Activated CD8-positive, alpha-beta T cell treated with anti-CD3 and anti-CD28 coated beads, Interleukin-2, amount 10 ng/mL, durations not matched to agents 7 days and 5 days (primary cell): Measurements from ENCODE around the gene ZBTB3. TPM values are rescaled to one million over a fixed set of nuclear protein-coding genes. Genes with fewer than 3 reads are reported as not detected.
A peak's percentile ranks its signal among the peaks of the same experiment; 100 is the strongest.

ENCODE experiments used
- ATAC-seq: fragments of 150-1000 bp; cut with Tn5 transposase; one replicate; pipeline ENCODE4 v1.10.0; 2021; ENCODE audit warnings: moderate library complexity
- CTCF ChIA-PET: fragments of 350-600 bp; sonication (Branson Sonifier 250); formaldehyde crosslinking; loops from one replicate; lab custom pipeline; 2021; ENCODE audit warnings: antibody characterized with exemption; lab: Charles Lee
- POLR2A ChIA-PET: fragments of 350-600 bp; sonication (Branson Sonifier 250); formaldehyde crosslinking; loops from one replicate; lab custom pipeline; 2021; ENCODE audit warnings: antibody characterized with exemption; lab: Charles Lee
- DNase-seq: peaks from one replicate; pipeline ENCODE4 v3.0.0-alpha.2; 2020
- H3K27ac Mint-ChIP-seq: one replicate; pipeline ENCODE4 v1.8.0; 2021; ENCODE audit warnings: mild to moderate bottlenecking, mixed read lengths
- H3K27me3 Mint-ChIP-seq: one replicate; pipeline ENCODE4 v1.8.0; 2021; ENCODE audit warnings: low read depth, mixed read lengths
- H3K36me3 Mint-ChIP-seq: one replicate; pipeline ENCODE4 v1.8.0; 2021; ENCODE audit warnings: low read depth, mixed read lengths
- H3K4me1 Mint-ChIP-seq: one replicate; pipeline ENCODE4 v1.8.0; 2021; ENCODE audit warnings: low read depth, mixed read lengths
- H3K4me3 Mint-ChIP-seq: one replicate; pipeline ENCODE4 v1.8.0; 2021; ENCODE audit warnings: mild to moderate bottlenecking, mixed read lengths
- H3K9me3 Mint-ChIP-seq: one replicate; pipeline ENCODE4 v1.8.0; 2022; ENCODE audit warnings: mixed read lengths; ENCODE audit not compliant: insufficient read depth
- total RNA-seq, 2 experiments: library from RNA; stranded (reverse); gene quantifications; one replicate each; pipeline ENCODE4 v1.2.3, GENCODE V29; 2021

ZBTB3 gene
- total RNA-seq, 2 experiments from 2014 or later, result 12.4 to 12.8 TPM

GRCh38 chr11:62719302-62719978 is 34.5 kb downstream of the ZBTB3 start:
- Mint-ChIP-seq H3K27ac (no peak overlapping the region), H3K36me3 (peaks cover 94% of the 10 kb centered on the region), H3K27me3 (no peaks in the 10 kb centered on the region), H3K4me3 (no peak overlapping the region), H3K4me1 (peaks cover 76% of the 10 kb centered on the region), H3K9me3 (no peaks in the 10 kb centered on the region)
- ATAC-seq, result no peak
- no peak for DNase-seq
- ChIA-PET CTCF (interaction anchor here (1.0 kb wide), 1 partner anchor 11 kb away, joined by 3 read pairs; no protein-coding TSS in a partner anchor), POLR2A (interaction anchor here (1.1 to 1.3 kb wide), 3 partner anchors 8 to 136 kb away, joined by 3 to 4 read pairs (median 3); partner anchors contain the start of gene HNRNPUL2)

GRCh38 chr11:62716816-62717215 is 37.1 kb downstream of the ZBTB3 start:
- H3K4me3 Mint-ChIP-seq, result no peak overlapping the region
- DNase-seq, result no peak
- peaks cover 76% of the 10 kb centered on the region for H3K4me1 Mint-ChIP-seq
- ChIA-PET POLR2A (interaction anchor here (0.9 to 11.7 kb wide), 4 partner anchors 8 to 124 kb away, joined by 3 to 123 read pairs (median 4); partner anchors contain the start of genes C11orf98, CSKMT, HNRNPUL2 and TTC9C), CTCF (interaction anchor here (1.6 kb wide), 2 partner anchors 7 to 10 kb away, joined by 4 to 5 read pairs; partner anchors contain the start of gene HNRNPUL2)
- no peak for ATAC-seq
- H3K27ac Mint-ChIP-seq, result no peak overlapping the region
- H3K36me3 Mint-ChIP-seq, result peaks cover 89% of the 10 kb centered on the region
- no peaks in the 10 kb centered on the region for H3K27me3 Mint-ChIP-seq
- H3K9me3 Mint-ChIP-seq, result no peaks in the 10 kb centered on the region

- Mint-ChIP-seq H3K27me3 (no peaks in the 10 kb centered on the region), H3K36me3 (peaks cover 89% of the 10 kb centered on the region), H3K9me3 (no peaks in the 10 kb centered on the region), H3K4me1 (peaks cover 71% of the 10 kb centered on the region), H3K4me3 (no peak overlapping the region), H3K27ac (peak overlapping the region; percentile 40)
- DNase-seq (no peak), ATAC-seq (no peak)
- ChIA-PET CTCF (interaction anchor here (0.9 to 1.6 kb wide), 3 partner anchors 8 to 163 kb away, joined by 3 to 5 read pairs (median 4); partner anchors contain the start of gene HNRNPUL2), POLR2A (interaction anchor here (0.9 to 11.7 kb wide), 3 partner anchors 10 to 125 kb away, joined by 3 to 123 read pairs (median 4); partner anchors contain the start of genes C11orf98, CSKMT, HNRNPUL2 and TTC9C)
These were observed 37.8 kb downstream of the ZBTB3 start for GRCh38 chr11:62716206-62716605.

- H3K4me3 Mint-ChIP-seq, result no peak overlapping the region
- H3K36me3 Mint-ChIP-seq, result peaks cover 88% of the 10 kb centered on the region
- DNase-seq, result no peak
- H3K4me1 Mint-ChIP-seq, result peaks cover 70% of the 10 kb centered on the region
- ATAC-seq, result no peak
- no peaks in the 10 kb centered on the region for H3K27me3 Mint-ChIP-seq
- peak overlapping the region; percentile 78 for H3K27ac Mint-ChIP-seq
- POLR2A ChIA-PET, result interaction anchor here (0.9 to 11.7 kb wide), 3 partner anchors 11 to 51 kb away, joined by 3 to 123 read pairs (median 3); partner anchors contain the start of genes C11orf98, HNRNPUL2 and TTC9C
- CTCF ChIA-PET, result interaction anchor here (0.9 to 1.6 kb wide), 3 partner anchors 9 to 163 kb away, joined by 3 to 4 read pairs (median 3); partner anchors contain the start of gene HNRNPUL2
- H3K9me3 Mint-ChIP-seq, result no peaks in the 10 kb centered on the region
These were observed 38.5 kb downstream of the ZBTB3 start for GRCh38 chr11:62715150-62716130.

- Mint-ChIP-seq H3K4me3 (peak overlapping the region; percentile 39), H3K27ac (peak overlapping the region; percentile 79), H3K27me3 (no peaks in the 10 kb centered on the region), H3K4me1 (peaks cover 77% of the 10 kb centered on the region), H3K9me3 (no peaks in the 10 kb centered on the region), H3K36me3 (peaks cover 79% of the 10 kb centered on the region)
- ATAC-seq, result no peak
- ChIA-PET POLR2A (interaction anchor here (1.1 to 11.7 kb wide), 4 partner anchors 13 to 142 kb away, joined by 3 to 123 read pairs (median 6); partner anchors contain the start of genes GANAB, HNRNPUL2 and TTC9C), CTCF (interaction anchor here (0.9 to 1.1 kb wide), 2 partner anchors 24 to 33 kb away, joined by 3 to 5 read pairs; no protein-coding TSS in a partner anchor)
- DNase-seq, result no peak
These were observed 40.6 kb downstream of the ZBTB3 start for GRCh38 chr11:62713343-62713742.

- Mint-ChIP-seq H3K4me1 (peaks cover 77% of the 10 kb centered on the region), H3K4me3 (peak overlapping the region; percentile 39), H3K27me3 (no peaks in the 10 kb centered on the region), H3K27ac (peak overlapping the region; percentile 79), H3K36me3 (peaks cover 76% of the 10 kb centered on the region), H3K9me3 (no peaks in the 10 kb centered on the region)
- DNase-seq (no peak), ATAC-seq (no peak)
- POLR2A ChIA-PET, result interaction anchor here (1.1 to 11.7 kb wide), 4 partner anchors 13 to 143 kb away, joined by 3 to 123 read pairs (median 6); partner anchors contain the start of genes GANAB, HNRNPUL2 and TTC9C
- CTCF ChIA-PET, result interaction anchor here (1.0 to 1.2 kb wide), 2 partner anchors 122 to 145 kb away, joined by 3 to 4 read pairs; partner anchors contain the start of gene TUT1
These were observed 41.1 kb downstream of the ZBTB3 start for GRCh38 chr11:62712861-62713260.

- no peaks in the 10 kb centered on the region for H3K27me3 Mint-ChIP-seq
- no peaks in the 10 kb centered on the region for H3K9me3 Mint-ChIP-seq
- ATAC-seq (no peak), DNase-seq (no peak)
- CTCF ChIA-PET, result interaction anchor here (1.0 to 1.2 kb wide), 2 partner anchors 121 to 145 kb away, joined by 3 to 4 read pairs; partner anchors contain the start of gene TUT1
- peaks cover 72% of the 10 kb centered on the region for H3K36me3 Mint-ChIP-seq
- POLR2A ChIA-PET, result interaction anchor here (0.6 to 11.7 kb wide), 5 partner anchors 14 to 143 kb away, joined by 3 to 123 read pairs (median 4); partner anchors contain the start of genes GANAB, HNRNPUL2 and TTC9C
- peak overlapping the region; percentile 79 for H3K27ac Mint-ChIP-seq
- peaks cover 78% of the 10 kb centered on the region for H3K4me1 Mint-ChIP-seq
- peak overlapping the region; percentile 3 for H3K4me3 Mint-ChIP-seq
These were observed 41.6 kb downstream of the ZBTB3 start for GRCh38 chr11:62712276-62712812.

GRCh38 chr11:62710001-62710345 is 44.0 kb downstream of the ZBTB3 start:
- ChIA-PET POLR2A (interaction anchor here (0.6 to 11.7 kb wide), 19 partner anchors 8 to 172 kb away, joined by 3 to 123 read pairs (median 5); partner anchors contain the start of genes C11orf98, CSKMT, HNRNPUL2 and LBHD1), CTCF (interaction anchor here (1.0 to 3.6 kb wide), 5 partner anchors 17 to 285 kb away, joined by 4 to 15 read pairs (median 5); partner anchors contain the start of gene HNRNPUL2)
- H3K4me3 Mint-ChIP-seq, result peak overlapping the region; percentile 85
- H3K27ac Mint-ChIP-seq, result peak overlapping the region; percentile 95
- no peaks in the 10 kb centered on the region for H3K27me3 Mint-ChIP-seq
- peaks cover 60% of the 10 kb centered on the region for H3K36me3 Mint-ChIP-seq
- H3K4me1 Mint-ChIP-seq, result peaks cover 77% of the 10 kb centered on the region
- ATAC-seq (no peak), DNase-seq (peak; percentile 59)
- no peaks in the 10 kb centered on the region for H3K9me3 Mint-ChIP-seq

- Mint-ChIP-seq H3K27me3 (no peaks in the 10 kb centered on the region), H3K4me1 (peaks cover 73% of the 10 kb centered on the region), H3K27ac (peak overlapping the region; percentile 95), H3K4me3 (peak overlapping the region; percentile 85), H3K9me3 (no peaks in the 10 kb centered on the region), H3K36me3 (peaks cover 56% of the 10 kb centered on the region)
- DNase-seq (peak; percentile 99), ATAC-seq (peak; percentile 79)
- ChIA-PET CTCF (interaction anchor here (1.0 to 3.6 kb wide), 6 partner anchors 18 to 285 kb away, joined by 3 to 15 read pairs (median 4); partner anchors contain the start of gene HNRNPUL2), POLR2A (interaction anchor here (0.6 to 11.7 kb wide), 31 partner anchors 8 to 570 kb away, joined by 3 to 123 read pairs (median 5); partner anchors contain the start of genes C11orf98, CSKMT, EEF1G and HNRNPUL2)
These were observed 44.5 kb downstream of the ZBTB3 start for GRCh38 chr11:62709247-62710000.
